Osteoblast (primary cell): ENCODE results near the gene PLCH2. TPM values are rescaled to one million over a fixed set of nuclear protein-coding genes. Genes with fewer than 3 reads are reported as not detected.

ENCODE experiments used
- DNase-seq: peaks from one replicate; pipeline ENCODE4 v3.0.0; 2011; ENCODE audit warnings: low spot score, mixed read lengths; ENCODE audit not compliant: insufficient read length; ENCODE audit errors: missing footprints
- H2AFZ ChIP-seq: 2 replicates; pipeline ENCODE4 v1.6.0; 2011; ENCODE audit warnings: mild to moderate bottlenecking, low read length
- H3K27ac ChIP-seq: 2 replicates; pipeline ENCODE4 v1.5.1; 2011; ENCODE audit warnings: mild to moderate bottlenecking, low read depth, low read length, moderate library complexity
- H3K27me3 ChIP-seq: 2 replicates; pipeline ENCODE4 v1.6.0; 2012; ENCODE audit warnings: mild to moderate bottlenecking, control low read depth, inconsistent platforms, low read length, moderate library complexity; ENCODE audit not compliant: insufficient read depth
- H3K36me3 ChIP-seq: 2 replicates; pipeline ENCODE4 v1.5.1; 2011; ENCODE audit warnings: mild to moderate bottlenecking, low read length, control low read depth, moderate library complexity; ENCODE audit not compliant: insufficient read depth
- H3K4me1 ChIP-seq: 2 replicates; pipeline ENCODE4 v1.5.1; 2011; ENCODE audit warnings: mild to moderate bottlenecking, low read length, control low read depth, moderate library complexity; ENCODE audit not compliant: insufficient read depth
- H3K4me2 ChIP-seq: 2 replicates; pipeline ENCODE4 v1.6.0; 2011; ENCODE audit warnings: mild to moderate bottlenecking, low read length; ENCODE audit not compliant: insufficient read depth
- H3K4me3 ChIP-seq: fragments of 200-600 bp; sonication (generic); 3 replicates; pipeline ENCODE4 v1.5.1; 2012; ENCODE audit warnings: mild to moderate bottlenecking, low read length, inconsistent platforms; ENCODE audit not compliant: insufficient read depth
- H3K79me2 ChIP-seq: 2 replicates; pipeline ENCODE4 v1.6.0; 2012; ENCODE audit warnings: mild to moderate bottlenecking, low read length, control low read depth, inconsistent platforms; ENCODE audit not compliant: insufficient read depth
- H3K9me3 ChIP-seq: 2 replicates; pipeline ENCODE4 v1.5.1; 2011; ENCODE audit warnings: low read depth, low read length, control low read depth
- H4K20me1 ChIP-seq: 2 replicates; pipeline ENCODE4 v1.6.0; 2012; ENCODE audit warnings: mild to moderate bottlenecking, low read length, control low read depth; ENCODE audit not compliant: insufficient read depth
- CTCF ChIP-seq: IDR thresholded peaks from 2 replicates; pipeline ENCODE4 v1.5.1; 2011; ENCODE audit warnings: mild to moderate bottlenecking, low read depth, low read length, moderate library complexity; ENCODE audit errors: extremely low read depth
- total RNA-seq: library from RNA; depleted of rRNA; stranded (reverse); fragments of >200 nt; gene quantifications from 2 replicates; pipeline ENCODE4 v1.2.3, GENCODE V29; 2012

Gene PLCH2
- total RNA-seq, 1 donor: under 0.01 TPM

GRCh38 chr1:2499986-2500596, 24.0 kb downstream of the PLCH2 start:
- no peak for TF ChIP-seq CTCF
- Histone ChIP-seq H2AFZ (no peak overlapping the region), H3K9me3 (no peaks in the 10 kb centered on the region), H3K27ac (no peak overlapping the region), H3K4me2 (no peak overlapping the region), H3K36me3 (no peaks in the 10 kb centered on the region), H4K20me1 (no peaks in the 10 kb centered on the region), H3K4me3 (no peak overlapping the region), H3K4me1 (no peaks in the 10 kb centered on the region), H3K79me2 (no peaks in the 10 kb centered on the region), H3K27me3 (peaks cover 19% of the 10 kb centered on the region)
- no peak for DNase-seq

GRCh38 chr1:2501041-2501819, 25.1 kb downstream of the PLCH2 start:
- Histone ChIP-seq H4K20me1 (no peaks in the 10 kb centered on the region), H3K79me2 (no peaks in the 10 kb centered on the region), H3K27ac (no peak overlapping the region), H2AFZ (no peak overlapping the region), H3K9me3 (no peaks in the 10 kb centered on the region), H3K36me3 (no peaks in the 10 kb centered on the region), H3K4me2 (no peak overlapping the region), H3K4me3 (no peak overlapping the region), H3K4me1 (no peaks in the 10 kb centered on the region), H3K27me3 (peaks cover 28% of the 10 kb centered on the region)
- DNase-seq: no peak
- no peak for TF ChIP-seq CTCF

GRCh38 chr1:2501820-2502119, 25.7 kb downstream of the PLCH2 start:
- H3K27ac ChIP-seq: no peak overlapping the region
- no peaks in the 10 kb centered on the region for H4K20me1 ChIP-seq
- no peaks in the 10 kb centered on the region for H3K79me2 ChIP-seq
- no peak for TF ChIP-seq CTCF
- no peak overlapping the region for H3K4me2 ChIP-seq
- no peaks in the 10 kb centered on the region for H3K9me3 ChIP-seq
- H3K4me1 ChIP-seq: no peaks in the 10 kb centered on the region
- no peak for DNase-seq
- H3K4me3 ChIP-seq: no peak overlapping the region
- H3K36me3 ChIP-seq: no peaks in the 10 kb centered on the region
- peaks cover 28% of the 10 kb centered on the region for H3K27me3 ChIP-seq
- H2AFZ ChIP-seq: no peak overlapping the region

GRCh38 chr1:2502210-2502609, 26.1 kb downstream of the PLCH2 start:
- H3K4me1 ChIP-seq: no peaks in the 10 kb centered on the region
- no peak overlapping the region for H3K4me3 ChIP-seq
- peaks cover under 1% of the 10 kb centered on the region for H4K20me1 ChIP-seq
- no peaks in the 10 kb centered on the region for H3K36me3 ChIP-seq
- no peaks in the 10 kb centered on the region for H3K79me2 ChIP-seq
- H3K4me2 ChIP-seq: no peak overlapping the region
- H2AFZ ChIP-seq: no peak overlapping the region
- peaks cover 28% of the 10 kb centered on the region for H3K27me3 ChIP-seq
- H3K27ac ChIP-seq: no peak overlapping the region
- TF ChIP-seq CTCF: no peak
- DNase-seq: no peak
- no peaks in the 10 kb centered on the region for H3K9me3 ChIP-seq
